Measurements from ENCODE around the gene PRKCE. TPM values are rescaled to one million over a fixed set of nuclear protein-coding genes. Genes with fewer than 3 reads are reported as not detected.
A peak's percentile ranks its signal among the peaks of the same experiment; 100 is the strongest.

The PRKCE gene
- total RNA-seq, 1 donor from 2014 or later: 14.8 TPM

DNA sequence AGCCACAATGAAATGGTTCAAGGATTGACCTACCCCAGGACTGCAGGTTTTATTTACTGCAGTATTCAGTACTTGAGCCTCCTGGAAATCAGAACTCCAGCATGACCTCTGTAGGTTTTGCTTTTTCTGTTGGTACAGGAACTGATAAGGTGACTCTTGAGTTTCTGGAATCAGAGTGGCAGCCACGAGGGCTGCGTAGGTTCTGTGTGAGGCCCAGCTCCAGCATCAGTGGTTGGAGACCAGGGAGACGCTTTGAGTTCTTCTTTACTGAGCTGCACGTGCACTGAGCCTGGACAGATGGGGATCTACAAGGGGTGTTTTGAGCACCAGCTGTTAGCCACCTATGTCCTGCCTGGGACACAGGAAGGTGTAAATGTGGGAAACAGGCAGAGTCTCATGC is 423.0 kb downstream of the PRKCE start:
- ATAC-seq (peak; percentile 76), DNase-seq (peak; percentile 31)
- intact Hi-C loops (cut with micrococcal nuclease): loop anchor here (10.0 kb wide), 1 partner anchor 290 kb away; no protein-coding TSS in a partner anchor

DNA sequence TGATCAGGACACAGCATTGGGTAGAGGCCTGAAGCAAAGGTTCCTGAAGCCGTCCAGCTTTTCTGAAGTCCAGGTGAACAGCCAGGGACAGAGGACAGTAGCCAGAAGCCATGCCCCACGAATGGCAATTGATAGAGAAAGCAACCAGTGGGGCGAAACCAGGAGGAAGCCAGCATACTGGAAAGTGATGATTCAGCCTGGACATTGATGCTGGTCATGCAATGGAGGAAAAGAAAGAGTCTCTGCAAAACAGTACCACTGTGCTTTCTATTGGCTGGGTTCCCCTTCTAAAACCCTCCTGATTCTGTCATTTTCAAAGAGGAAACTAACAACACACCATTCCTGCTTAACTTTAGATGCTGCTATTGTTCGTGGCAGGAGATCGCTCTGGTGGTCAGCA is 424.4 kb downstream of the PRKCE start:
- intact Hi-C loops (cut with micrococcal nuclease): loop anchor here (10.0 kb wide), 1 partner anchor 289 kb away; no protein-coding TSS in a partner anchor
- DNase-seq (no peak), ATAC-seq (no peak)

DNA sequence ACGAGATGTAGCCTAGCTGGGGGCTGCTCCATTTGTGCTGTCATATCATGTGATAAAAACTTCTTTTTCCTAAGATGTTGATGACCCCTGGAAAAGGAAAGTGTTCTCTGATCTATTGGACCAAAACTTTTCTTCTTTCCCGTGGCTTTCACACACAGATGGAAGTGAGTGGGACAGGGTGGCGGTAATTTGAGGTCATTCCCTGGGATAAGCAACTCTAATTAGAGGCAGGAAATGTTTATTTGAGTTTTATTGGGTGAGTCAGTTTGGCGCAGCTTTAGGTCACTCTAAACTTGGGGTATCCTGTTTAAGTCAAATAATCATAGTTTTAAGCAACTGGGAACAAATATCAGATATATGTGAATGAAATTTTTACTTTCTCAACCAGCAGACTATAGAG is 424.8 kb downstream of the PRKCE start:
- DNase-seq (no peak), ATAC-seq (peak; percentile 23)
- intact Hi-C loops (cut with micrococcal nuclease): loop anchor here (10.0 kb wide), 1 partner anchor 289 kb away; no protein-coding TSS in a partner anchor

DNA sequence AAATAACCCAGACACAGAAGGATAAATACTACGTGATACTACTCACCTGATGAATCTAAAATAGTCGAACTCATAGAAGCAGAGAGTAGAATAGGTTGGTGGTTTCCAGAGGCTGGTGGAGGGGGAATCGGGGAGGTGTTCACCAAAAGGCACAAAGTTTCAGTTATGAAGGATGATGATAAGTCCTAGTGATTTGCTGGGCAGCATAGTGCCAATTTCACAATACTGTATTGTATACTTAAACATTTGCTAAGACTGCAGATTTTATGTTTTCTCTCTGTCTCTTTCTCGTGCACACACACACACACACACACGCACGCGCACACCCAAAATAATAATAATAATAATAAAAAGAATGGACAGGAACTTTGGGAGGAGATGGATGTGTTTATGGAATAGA is 425.4 kb downstream of the PRKCE start:
- intact Hi-C loops (cut with micrococcal nuclease): loop anchor here (10.0 kb wide), 1 partner anchor 288 kb away; no protein-coding TSS in a partner anchor
- DNase-seq: no peak
- no peak for ATAC-seq

DNA sequence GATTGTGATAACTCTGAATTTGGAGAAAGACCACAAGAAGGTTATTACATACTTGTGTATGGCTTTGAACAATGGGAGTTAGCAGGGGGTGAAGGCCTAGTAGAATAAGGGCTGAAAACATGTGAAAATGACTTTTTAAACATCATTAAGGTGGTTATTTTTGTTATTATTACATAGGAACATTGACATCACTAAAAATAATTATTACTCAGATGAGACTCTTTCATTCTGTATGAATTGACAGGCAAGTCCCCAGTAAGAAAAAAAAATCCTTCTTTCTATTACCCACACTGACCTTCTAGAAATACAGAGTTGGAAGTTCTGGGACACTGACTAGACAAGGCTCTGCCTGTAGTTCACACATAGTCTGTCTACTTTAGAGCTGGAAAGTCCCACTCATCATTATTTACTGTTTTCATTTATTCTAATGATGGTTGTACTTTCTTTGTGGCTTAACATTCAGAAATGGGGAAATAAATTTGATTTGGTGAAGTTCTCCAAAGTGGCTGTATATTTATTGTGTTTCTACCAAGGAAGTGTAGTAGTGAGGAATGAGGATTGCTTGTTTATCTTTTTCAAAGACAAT is 426.1 kb downstream of the PRKCE start:
- intact Hi-C loops (cut with micrococcal nuclease): loop anchor here (10.0 kb wide), 1 partner anchor 287 kb away; no protein-coding TSS in a partner anchor
- no peak for DNase-seq
- no peak for ATAC-seq

DNA sequence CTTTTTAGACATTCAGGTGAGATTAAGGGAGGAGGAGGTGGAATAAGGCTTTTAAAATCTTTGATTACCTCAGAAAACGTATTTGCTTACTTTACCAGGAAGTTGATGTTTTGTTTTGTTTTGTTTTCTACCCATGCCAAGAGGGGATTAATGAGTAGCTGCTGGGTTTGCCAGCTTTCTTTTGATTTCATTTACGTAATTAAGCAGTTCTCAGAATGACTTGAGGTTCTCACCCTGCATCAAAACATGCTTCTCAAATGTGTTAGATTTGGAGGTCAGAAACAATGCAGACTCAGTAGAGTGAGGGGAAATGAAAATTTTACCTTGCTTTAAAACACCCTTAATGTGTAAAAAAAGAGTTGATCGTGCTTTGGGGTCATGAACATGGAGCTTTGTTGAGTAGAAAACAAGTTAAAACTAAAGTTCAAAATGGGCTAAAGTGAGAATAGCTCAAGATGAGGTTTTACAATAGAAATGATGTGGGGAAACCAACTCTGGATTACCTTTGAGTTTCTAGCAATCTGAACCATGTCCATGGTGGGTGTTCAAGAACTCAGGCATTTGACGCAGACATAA is 428.6 kb downstream of the PRKCE start:
- intact Hi-C loops (cut with micrococcal nuclease): loop anchor here (10.0 kb wide), 1 partner anchor 285 kb away; no protein-coding TSS in a partner anchor
- no peak for ATAC-seq

DNA sequence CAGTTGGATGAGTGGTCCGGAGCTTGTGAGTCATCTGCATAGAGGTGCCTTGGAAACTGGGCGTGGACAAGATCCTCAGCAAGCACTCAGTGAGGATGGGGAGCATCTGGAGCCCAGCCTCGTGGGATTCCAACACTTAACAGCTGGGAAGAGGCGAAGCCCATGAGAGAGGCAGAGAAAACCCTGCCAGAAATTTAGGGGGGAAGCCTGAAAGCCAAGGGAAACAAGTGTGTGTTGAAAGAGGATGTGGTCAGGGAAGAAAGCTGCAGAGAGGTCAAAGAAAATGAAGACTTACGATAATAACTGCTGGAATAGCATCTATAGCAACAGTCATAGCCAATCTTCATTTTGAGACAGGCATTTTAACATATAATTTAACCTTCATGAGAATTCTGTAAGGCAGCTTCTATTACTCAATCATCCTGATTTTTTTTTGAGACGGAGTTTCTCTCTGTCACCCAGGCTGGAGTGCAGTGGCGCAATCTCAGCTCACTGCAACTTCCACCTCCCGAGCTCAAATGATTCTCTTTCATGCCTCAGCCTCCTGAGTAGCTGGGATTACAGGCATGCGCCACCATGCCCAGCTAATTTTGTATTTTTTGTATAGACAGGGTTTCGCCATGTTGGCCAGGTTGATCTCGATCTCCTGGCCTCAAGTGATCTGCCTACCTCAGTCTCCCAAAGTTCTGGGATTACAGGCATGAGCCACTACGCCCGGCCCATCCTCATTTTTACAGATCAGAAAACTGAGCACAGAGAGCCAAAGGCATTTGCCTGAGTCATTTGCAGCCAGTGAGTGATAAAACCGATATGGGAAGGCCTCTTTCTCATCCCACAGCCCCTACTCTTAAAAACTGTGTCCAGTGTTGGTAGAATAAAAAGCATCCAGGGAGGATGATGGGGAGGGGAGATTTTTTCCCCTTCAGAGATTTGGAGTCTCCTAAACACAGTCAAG is 431.3 kb downstream of the PRKCE start:
- intact Hi-C loops (cut with micrococcal nuclease): no loop called here
- ATAC-seq (peak; percentile 95), DNase-seq (peak; percentile 67)

More for the DNA sequence above, 428.6 kb downstream of the PRKCE start:
- DNase-seq: no peak

DNA sequence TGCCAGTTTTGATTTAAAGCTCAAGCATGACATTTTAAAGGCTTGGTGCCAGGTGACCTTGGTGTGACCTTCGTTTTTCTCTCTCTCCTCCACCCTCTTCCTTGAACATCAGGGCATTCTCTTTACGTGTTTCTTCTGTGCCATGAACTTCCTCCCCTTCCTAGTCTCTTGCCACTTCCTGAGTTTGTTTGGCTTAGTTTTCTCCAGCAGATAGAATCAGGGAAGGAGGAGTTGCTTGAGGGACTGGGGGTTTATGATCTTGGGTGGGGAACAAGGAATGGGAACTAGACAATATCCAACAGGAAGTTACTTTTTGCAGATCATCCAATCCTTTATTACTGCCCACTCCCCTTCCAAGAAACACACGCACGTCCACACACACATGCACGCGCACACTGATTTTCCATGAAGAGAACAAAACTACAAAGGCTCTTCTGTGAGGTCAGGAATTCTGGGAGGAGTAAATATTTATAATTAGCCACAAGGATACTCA is 435.1 kb downstream of the PRKCE start:
- intact Hi-C loops (cut with micrococcal nuclease): no loop called here
- no peak for DNase-seq

DNA sequence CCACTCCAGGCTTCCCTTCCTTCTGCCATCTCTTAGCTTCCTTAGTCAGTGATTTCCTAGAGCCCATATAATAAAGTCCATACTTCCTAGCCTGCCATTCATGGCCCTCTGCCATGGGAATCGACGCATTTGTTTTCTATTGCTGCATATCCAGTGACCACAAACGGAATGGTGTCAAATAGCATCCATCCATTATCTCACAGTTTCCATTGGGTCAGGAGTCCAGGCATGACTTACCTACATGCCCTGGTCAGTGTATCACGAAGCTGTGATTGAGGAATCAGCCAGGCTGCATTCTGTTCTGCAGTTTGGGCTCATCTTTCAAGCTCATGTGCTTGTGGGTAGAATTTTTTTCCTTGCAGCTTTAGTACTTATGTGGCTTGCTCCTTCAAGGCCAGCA is 436.0 kb downstream of the PRKCE start:
- DNase-seq (no peak), ATAC-seq (no peak)
- intact Hi-C loops (cut with micrococcal nuclease): no loop called here

More for the DNA sequence above, 435.1 kb downstream of the PRKCE start:
- ATAC-seq: no peak

DNA sequence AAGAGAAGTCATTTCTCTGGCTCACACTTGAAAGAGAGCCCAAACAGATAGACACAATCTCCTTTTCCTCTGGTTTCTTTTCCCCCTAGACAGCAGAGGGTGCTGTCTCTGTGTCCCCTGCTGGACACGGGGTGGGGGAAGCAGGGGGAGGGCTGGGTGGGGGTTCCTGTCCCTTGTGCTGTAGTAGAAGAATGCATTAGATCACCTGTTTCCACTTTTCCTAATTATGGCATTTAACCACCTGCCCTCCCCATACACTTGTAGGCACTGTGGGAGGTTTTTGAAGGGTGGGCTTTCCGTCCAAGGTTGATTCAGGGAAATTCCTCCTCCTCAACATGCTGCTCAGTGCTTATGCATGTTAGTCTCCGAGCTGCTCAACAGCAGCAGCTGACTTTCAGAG is 439.5 kb downstream of the PRKCE start:
- intact Hi-C loops (cut with micrococcal nuclease): no loop called here
- DNase-seq (no peak), ATAC-seq (peak; percentile 80)

DNA sequence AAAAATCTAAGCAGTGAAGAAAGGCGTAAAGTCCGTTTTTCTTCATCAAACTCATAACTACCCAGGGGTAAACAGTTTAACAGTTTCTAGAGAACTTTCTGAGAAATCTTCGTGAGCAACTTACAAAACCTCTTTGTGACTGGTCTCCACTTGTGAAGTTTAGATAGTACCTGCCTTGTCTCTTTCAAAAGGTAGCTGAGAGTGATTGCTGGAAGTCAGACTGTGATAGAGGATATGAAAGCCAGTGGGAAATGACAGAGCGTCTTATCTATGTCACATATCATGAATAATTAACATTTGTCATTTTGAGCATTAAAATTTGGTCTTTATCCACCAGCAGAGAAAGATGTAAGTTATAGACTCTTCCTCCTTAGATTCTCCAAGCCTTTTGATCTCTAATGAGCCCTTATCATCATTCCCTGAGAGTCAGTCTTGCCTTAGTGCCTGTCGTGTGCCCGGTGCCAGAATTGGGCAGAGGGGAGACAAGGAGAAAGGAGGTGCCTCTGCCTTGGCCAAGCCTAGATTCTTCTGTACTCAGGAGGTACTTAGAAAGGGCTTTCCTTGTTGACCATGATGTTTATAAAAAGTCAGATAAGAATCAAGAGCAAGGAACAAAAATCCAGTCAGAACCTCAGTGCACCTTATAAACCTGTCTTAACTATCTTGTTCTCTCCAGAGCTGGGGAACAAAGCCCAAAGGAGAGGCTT is 440.6 kb downstream of the PRKCE start:
- intact Hi-C loops (cut with micrococcal nuclease): no loop called here
- ATAC-seq: no peak
- no peak for DNase-seq

DNA sequence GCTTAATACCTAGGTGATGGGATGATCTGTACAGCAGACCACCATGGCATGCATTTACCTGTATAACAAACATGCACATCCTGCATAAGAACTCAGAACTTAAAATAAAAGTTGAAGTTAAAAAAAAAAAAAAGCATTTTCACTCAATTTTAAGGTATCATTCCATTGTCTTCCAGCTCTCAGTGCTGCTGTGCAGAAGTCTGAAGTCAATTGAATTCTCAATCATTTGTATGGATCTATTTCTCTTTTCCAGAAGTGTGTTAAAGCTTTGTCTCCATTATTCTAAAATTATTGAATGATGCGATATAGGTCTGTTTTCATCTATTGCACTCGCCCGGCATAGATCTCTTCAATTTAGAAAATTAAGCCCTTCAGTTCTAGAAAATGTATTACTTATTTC is 443.2 kb downstream of the PRKCE start:
- DNase-seq (no peak), ATAC-seq (no peak)
- intact Hi-C loops (cut with micrococcal nuclease): no loop called here

DNA sequence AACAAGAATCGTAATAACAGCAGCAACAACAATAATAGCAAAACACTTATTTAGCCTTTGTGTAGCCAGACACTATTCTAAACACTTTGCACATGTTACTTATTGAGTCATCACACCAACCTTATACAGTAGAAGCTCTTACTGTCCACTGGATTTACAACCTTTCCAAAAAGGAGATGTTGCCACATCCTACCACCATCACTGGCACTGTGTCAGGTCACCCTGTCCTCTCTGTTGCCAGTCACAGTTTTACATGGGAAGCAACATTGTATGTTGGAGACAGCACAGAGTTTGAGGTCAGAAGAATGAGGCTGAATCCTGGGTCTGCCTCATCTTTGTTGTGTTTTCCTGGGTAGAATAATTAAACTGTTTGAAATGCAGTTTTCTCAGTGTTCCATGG is 444.4 kb downstream of the PRKCE start:
- DNase-seq (no peak), ATAC-seq (no peak)
- intact Hi-C loops (cut with micrococcal nuclease): no loop called here

DNA sequence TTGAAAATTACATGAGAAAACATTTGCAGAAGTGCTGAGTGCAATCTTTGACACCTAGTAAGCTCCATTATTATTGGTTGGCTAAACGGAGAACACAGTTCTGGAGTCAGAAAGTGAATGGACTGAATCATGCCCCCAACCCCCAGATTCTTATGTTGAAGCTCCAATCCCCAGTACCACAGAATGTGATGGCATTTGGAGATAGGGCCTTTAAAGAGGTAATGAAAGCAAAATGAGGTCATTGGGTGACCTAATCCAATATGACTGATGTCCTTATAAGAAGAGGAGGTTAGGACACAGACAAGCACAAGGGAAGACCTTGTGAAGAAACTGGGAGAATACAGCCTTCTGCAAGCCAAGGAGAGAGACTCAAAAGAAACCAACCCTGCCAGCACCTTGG is 444.8 kb downstream of the PRKCE start:
- ATAC-seq: no peak
- intact Hi-C loops (cut with micrococcal nuclease): no loop called here
- no peak for DNase-seq

DNA sequence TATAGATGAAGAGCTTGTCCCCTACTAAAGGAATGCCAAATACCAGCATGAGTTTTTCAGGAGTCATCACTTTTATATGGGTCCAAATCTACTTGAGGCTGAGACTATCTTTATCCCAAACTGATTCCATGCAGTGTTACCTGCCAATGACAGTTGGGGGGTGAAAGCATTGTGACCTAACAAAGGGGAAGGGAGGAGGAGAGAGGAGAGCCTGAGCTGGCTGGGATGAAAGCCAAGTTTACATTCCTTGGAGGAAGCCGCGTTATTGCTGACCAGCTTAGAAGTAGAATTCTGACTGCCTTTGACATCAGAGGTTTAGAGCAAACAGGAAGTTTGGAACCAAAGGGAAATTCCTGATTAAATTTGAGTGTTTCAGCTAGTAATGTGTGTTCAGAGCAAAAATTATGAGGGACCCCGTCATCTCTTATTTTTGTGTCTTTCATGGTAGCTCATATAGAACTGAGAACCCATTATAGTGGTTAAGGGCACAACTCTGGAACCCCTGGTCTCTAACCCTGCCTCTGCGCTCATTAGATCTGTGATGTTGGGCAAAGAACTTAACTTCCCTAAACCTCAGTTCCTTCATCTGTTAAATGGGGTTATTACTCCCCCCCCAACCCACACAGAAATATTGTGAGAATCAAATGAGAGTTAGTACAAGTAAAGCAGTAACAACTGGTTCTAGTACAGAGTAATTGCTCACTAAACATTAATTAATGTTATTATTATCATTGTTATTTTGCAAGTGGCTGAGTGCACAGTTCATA is 446.4 kb downstream of the PRKCE start:
- DNase-seq: no peak
- ATAC-seq: peak; percentile 92
- intact Hi-C loops (cut with micrococcal nuclease): no loop called here

DNA sequence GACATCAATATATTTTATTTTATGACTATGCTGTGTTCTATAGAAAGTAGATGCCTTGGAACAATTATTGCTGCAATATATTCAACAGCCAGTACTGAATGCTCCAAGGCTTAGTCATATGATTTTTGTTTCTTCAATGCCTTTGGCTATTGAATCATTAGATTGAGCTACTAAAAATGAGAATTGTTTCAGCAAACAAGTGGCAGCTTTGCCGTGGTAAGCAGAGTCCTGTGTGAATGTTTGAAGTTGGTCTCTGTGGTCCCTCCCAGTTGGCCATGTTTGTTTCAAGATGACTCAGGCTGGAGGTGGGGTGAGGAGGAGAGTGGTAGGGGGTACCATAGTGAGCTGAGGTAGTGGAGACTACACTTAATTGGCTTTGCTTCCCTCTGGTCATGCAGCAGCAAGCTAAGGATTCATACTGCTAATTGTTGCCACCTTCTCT is 447.2 kb downstream of the PRKCE start:
- ATAC-seq (no peak), DNase-seq (no peak)
- intact Hi-C loops (cut with micrococcal nuclease): no loop called here

DNA sequence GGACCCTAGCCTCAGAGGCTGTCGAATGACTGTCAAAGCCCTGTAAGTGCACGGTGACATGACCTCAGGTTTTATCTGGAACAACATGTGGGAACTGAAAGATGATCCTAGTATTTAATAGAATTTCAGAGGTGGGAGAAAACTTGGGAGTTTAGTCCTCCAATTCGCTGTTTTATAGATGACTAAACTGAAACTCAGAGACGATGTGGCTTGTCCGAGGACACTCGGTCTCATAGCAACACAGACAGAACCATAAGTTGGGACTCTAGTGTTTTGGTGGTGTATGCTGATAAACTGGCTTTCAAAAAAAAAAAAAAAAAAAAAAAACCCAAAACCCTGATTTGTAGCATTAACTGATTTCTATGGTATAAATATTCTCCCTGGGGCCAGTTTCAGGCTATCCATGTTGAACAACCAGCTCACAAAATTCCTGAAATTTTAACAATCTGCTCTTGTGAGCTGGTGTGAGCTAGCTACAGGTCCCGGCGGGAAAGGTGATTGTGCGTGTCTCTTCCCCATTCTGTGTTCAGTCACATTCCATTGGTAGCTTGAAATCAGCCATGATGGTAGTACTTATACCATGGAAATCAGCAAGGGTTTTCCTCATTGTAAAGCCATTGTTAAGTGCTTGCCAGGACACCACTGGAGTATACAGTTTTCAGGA is 450.2 kb downstream of the PRKCE start:
- DNase-seq (no peak), ATAC-seq (no peak)
- intact Hi-C loops (cut with micrococcal nuclease): no loop called here

DNA sequence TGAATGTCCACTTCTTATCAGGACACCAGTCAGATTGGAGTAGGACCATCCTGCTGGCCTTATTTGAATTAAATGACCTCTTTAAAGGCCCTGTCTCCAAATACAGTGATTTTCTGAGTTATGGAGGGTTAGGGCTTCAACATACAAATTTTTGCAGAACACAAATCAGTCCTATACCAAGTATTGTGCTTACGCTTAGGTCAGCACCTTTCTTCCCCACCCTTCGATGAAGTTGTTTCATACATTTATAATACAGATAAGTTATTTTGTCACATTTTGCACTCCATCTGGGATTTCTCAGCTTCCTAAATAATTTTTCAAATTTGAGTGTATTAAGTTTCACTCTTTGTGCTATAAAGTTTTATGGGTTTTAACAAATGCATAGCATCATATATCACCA is 455.2 kb downstream of the PRKCE start:
- ATAC-seq (no peak), DNase-seq (no peak)
- intact Hi-C loops (cut with micrococcal nuclease): no loop called here

All from left ventricle myocardium superior (tissue), 1 donor.